ES-I3 (cell line): Measurements from ENCODE around the gene PLPPR4.

ENCODE experiments used
- H3K36me3 ChIP-seq: 2 replicates; pipeline ENCODE4 v1.6.1; 2013; ENCODE audit warnings: mild to moderate bottlenecking, low read length, control low read depth, moderate library complexity; ENCODE audit not compliant: insufficient read depth
- H3K4me1 ChIP-seq: 2 replicates; pipeline ENCODE4 v1.6.1; 2013; ENCODE audit warnings: mild to moderate bottlenecking, control low read depth, low read length; ENCODE audit not compliant: insufficient read depth
- H3K9ac ChIP-seq: 2 replicates; pipeline ENCODE4 v1.6.1; 2013; ENCODE audit warnings: low read depth, mild to moderate bottlenecking, low read length, moderate library complexity
- H3K9me3 ChIP-seq: 2 replicates; pipeline ENCODE4 v1.6.1; 2013; ENCODE audit warnings: mild to moderate bottlenecking, low read length, moderate library complexity; ENCODE audit not compliant: control insufficient read depth, insufficient read depth

PLPPR4 gene

DNA sequence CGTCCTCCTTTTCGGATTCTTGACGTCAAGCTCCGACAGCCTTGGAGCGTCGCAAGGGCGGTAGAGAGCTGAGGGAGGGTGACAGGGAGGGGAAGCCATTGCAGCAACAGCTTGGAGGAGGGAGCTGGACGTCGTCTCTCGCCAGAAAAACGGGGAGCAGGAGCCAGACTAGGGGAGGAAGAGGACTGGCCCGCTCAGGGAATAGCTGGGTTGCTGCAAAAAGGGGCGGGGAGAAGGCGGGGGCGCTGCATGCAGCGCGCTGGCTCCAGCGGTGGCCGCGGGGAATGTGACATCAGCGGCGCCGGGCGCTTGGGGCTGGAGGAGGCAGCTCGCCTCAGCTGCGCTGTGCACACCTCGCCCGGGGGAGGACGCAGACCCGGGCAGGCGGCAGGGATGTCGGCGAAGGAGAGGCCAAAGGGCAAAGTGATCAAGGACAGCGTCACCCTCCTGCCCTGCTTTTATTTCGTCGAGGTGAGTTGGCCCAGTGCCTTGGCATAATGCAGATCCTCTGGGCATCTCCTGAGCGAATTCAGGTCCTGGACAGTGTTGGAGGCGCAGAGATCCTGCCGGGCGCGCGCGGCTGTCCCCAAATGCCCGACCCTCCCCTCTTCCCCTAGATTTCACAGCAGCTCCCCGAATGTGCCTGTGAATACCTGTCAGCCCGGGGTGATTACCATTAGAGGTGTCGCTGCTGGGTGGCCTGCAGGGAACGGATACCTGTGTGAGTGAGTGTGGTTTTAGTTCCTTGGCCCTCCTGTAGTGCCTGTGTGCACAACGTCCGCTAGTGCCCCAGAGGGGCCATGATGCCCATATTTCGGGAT lies at the start of gene PLPPR4:
TSS of gene PLPPR4 (plus strand) at position 292 of the 821 bp plus-strand sequence. CDS start at position 394, 102 bp downstream.
- Histone ChIP-seq H3K4me1 (no peaks in the 10 kb centered on the region), H3K36me3 (no peaks in the 10 kb centered on the region), H3K9me3 (no peaks in the 10 kb centered on the region), H3K9ac (peak within 1 kb of the TSS; percentile 78)

GRCh38 chr1:99216956-99217355 lies 47.3 kb upstream of the PLPPR4 start:
- H3K4me1 ChIP-seq: peaks cover 8% of the 10 kb centered on the region
- H3K36me3 ChIP-seq: no peaks in the 10 kb centered on the region
- H3K9ac ChIP-seq: no peak overlapping the region
- 0 out of 2 replicates have a peak, but pooled peaks cover 3% of the 10 kb centered on the region for H3K9me3 ChIP-seq

GRCh38 chr1:99217599-99217998 lies 46.7 kb upstream of the PLPPR4 start:
- Histone ChIP-seq H3K9ac (no peak overlapping the region), H3K36me3 (no peaks in the 10 kb centered on the region), H3K9me3 (0 out of 2 replicates have a peak, but pooled peaks cover 3% of the 10 kb centered on the region), H3K4me1 (peaks cover 8% of the 10 kb centered on the region)

DNA sequence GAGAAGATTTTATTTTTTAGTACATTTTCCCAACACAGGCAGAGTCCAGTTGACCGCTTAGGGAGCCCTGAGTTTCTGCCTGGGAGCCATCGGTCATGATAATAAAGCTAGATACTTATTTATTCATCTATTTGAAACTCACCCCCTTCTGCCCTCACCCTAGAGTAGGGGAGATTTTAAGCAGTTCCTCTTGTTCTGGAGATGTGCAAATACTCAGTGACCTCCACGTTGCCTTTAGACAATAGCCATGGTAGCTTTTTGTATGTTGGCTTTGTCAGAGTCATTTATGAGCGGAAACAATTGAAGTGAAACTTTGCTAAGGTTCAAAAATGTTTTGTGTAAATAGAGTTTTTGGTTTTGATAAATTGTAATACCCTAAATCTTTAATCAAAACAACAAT lies 45.7 kb upstream of the PLPPR4 start:
- no peak overlapping the region for H3K9ac ChIP-seq
- H3K9me3 ChIP-seq: 0 out of 2 replicates have a peak, but pooled peaks cover 3% of the 10 kb centered on the region
- no peaks in the 10 kb centered on the region for H3K36me3 ChIP-seq
- H3K4me1 ChIP-seq: peaks cover 8% of the 10 kb centered on the region

GRCh38 chr1:99218999-99219398 lies 45.3 kb upstream of the PLPPR4 start:
- H3K4me1 ChIP-seq: peaks cover 8% of the 10 kb centered on the region
- H3K9me3 ChIP-seq: 0 out of 2 replicates have a peak, but pooled peaks cover 3% of the 10 kb centered on the region

DNA sequence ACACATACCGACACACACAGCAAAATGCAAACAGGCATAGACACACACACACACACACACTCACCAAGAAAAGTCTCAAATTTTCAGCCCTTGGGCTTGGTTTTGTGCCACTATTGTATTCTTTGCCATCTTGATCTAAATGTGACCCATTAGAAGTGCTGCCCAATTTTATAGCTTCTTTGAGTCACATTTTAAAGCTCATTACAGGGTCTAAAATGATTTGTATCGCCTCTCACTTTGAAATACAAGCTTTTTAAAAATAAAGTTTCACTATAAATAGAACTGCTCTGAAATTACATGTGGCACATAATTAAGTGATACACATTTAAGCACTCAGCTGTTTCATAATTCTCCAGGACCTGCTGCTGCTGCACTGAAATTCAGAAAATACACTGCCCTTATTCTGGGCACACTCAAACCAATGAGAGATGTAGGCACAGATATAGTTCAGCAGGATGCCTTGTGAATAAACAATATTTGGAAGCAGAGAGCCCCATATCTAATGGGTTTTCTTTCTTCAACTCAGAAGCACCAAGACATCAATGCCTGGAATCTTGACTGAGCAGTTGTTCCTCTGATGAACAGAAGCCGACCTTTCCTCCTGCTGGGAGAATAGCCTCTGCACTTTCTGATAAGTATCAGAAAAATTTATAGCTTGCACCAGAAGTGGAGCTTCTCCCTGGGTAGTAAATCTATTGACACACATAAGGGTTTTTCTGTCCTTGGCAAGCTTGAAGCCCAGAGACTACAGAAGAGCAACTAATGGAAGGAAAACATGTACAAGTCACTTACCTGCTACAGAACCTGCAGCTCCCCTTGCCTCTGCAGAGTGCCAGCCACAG lies 37.0 kb upstream of the PLPPR4 start:
- H3K36me3 ChIP-seq: no peaks in the 10 kb centered on the region
- H3K4me1 ChIP-seq: no peaks in the 10 kb centered on the region
- H3K9me3 ChIP-seq: no peaks in the 10 kb centered on the region
- no peak overlapping the region for H3K9ac ChIP-seq

More at GRCh38 chr1:99218999-99219398, 45.3 kb upstream of the PLPPR4 start:
- Histone ChIP-seq H3K36me3 (no peaks in the 10 kb centered on the region), H3K9ac (no peak overlapping the region)

- H3K9ac ChIP-seq: no peak overlapping the region
- H3K9me3 ChIP-seq: no peaks in the 10 kb centered on the region
- H3K36me3 ChIP-seq: no peaks in the 10 kb centered on the region
- H3K4me1 ChIP-seq: no peaks in the 10 kb centered on the region
Measured at GRCh38 chr1:99228153-99228552, 36.1 kb upstream of the PLPPR4 start.

DNA sequence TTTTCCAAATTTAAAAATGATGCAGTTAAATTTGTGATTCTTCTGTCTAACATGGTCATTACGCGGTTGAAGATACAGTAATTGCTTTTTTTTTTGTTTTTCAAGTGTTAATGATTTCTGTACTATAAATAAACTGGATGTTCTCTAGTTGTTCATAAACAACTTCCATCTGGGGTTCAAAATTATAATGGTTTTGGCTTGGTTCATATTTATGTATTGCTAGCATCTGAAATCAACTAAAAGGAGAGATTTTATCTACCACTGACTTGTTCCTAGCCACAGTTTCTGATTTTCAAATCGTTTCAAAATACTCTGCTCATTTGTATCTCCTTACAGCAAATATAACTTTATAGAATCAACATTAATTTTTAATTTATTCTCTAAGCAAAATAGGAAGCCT lies 35.2 kb upstream of the PLPPR4 start:
- Histone ChIP-seq H3K4me1 (no peaks in the 10 kb centered on the region), H3K9me3 (no peaks in the 10 kb centered on the region), H3K36me3 (no peaks in the 10 kb centered on the region), H3K9ac (no peak overlapping the region)

- no peaks in the 10 kb centered on the region for H3K4me1 ChIP-seq
- H3K9me3 ChIP-seq: no peaks in the 10 kb centered on the region
- no peaks in the 10 kb centered on the region for H3K36me3 ChIP-seq
- H3K9ac ChIP-seq: no peak overlapping the region
Measured at GRCh38 chr1:99230695-99231094, 33.6 kb upstream of the PLPPR4 start.

- Histone ChIP-seq H3K9ac (no peak overlapping the region), H3K9me3 (no peaks in the 10 kb centered on the region), H3K36me3 (no peaks in the 10 kb centered on the region), H3K4me1 (no peaks in the 10 kb centered on the region)
Measured at GRCh38 chr1:99232172-99232571, 32.1 kb upstream of the PLPPR4 start.

GRCh38 chr1:99233446-99233845 lies 30.8 kb upstream of the PLPPR4 start:
- H3K36me3 ChIP-seq: no peaks in the 10 kb centered on the region
- H3K9me3 ChIP-seq: no peaks in the 10 kb centered on the region
- no peak overlapping the region for H3K9ac ChIP-seq
- no peaks in the 10 kb centered on the region for H3K4me1 ChIP-seq

GRCh38 chr1:99236756-99237155 lies 27.5 kb upstream of the PLPPR4 start:
- no peaks in the 10 kb centered on the region for H3K36me3 ChIP-seq
- H3K9me3 ChIP-seq: no peaks in the 10 kb centered on the region
- no peak overlapping the region for H3K9ac ChIP-seq
- H3K4me1 ChIP-seq: no peaks in the 10 kb centered on the region

GRCh38 chr1:99239690-99240089 lies 24.6 kb upstream of the PLPPR4 start:
- Histone ChIP-seq H3K36me3 (no peaks in the 10 kb centered on the region), H3K9me3 (no peaks in the 10 kb centered on the region), H3K9ac (no peak overlapping the region), H3K4me1 (no peaks in the 10 kb centered on the region)

- no peaks in the 10 kb centered on the region for H3K4me1 ChIP-seq
- no peaks in the 10 kb centered on the region for H3K9me3 ChIP-seq
- no peaks in the 10 kb centered on the region for H3K36me3 ChIP-seq
- no peak overlapping the region for H3K9ac ChIP-seq
Measured at GRCh38 chr1:99240621-99241020, 23.7 kb upstream of the PLPPR4 start.
